K562 (cell line): ENCODE data around the gene CLIP2.

ENCODE experiments used
- FOXP1 ChIP-seq: sonication (generic); formaldehyde crosslinking; IDR thresholded peaks from 2 replicates; pipeline ENCODE4 v1.8.0; 2022; ENCODE audit warnings: mild to moderate bottlenecking, missing genetic modification reagents
- GABPA ChIP-seq: fragments of 200-800 bp; sonication (Bioruptor generic); conservative IDR thresholded peaks from 2 replicates; pipeline ENCODE4 v1.6.1; 2016; ENCODE audit warnings: low read depth, missing genetic modification characterization, missing compliant biosample characterization
- NKRF ChIP-seq: fragments of 450-650 bp; IDR thresholded peaks from 2 replicates; pipeline ENCODE4 v1.6.1; 2016; ENCODE audit warnings: borderline replicate concordance
- POLR2AphosphoS5 ChIP-seq: IDR thresholded peaks from 2 replicates; pipeline ENCODE4 v1.6.1; 2011; ENCODE audit warnings: mild to moderate bottlenecking, low read depth, low read length, moderate library complexity; ENCODE audit not compliant: control insufficient read depth, insufficient read depth
- TCFL5 ChIP-seq: fragments of 250-450 bp; sonication (Bioruptor Pico); conservative IDR thresholded peaks from 2 replicates; pipeline ENCODE4 v1.6.1; 2021; ENCODE audit warnings: mild to moderate bottlenecking, moderate library complexity, matching md5 sums
- ZNF639 ChIP-seq, 2 experiments: fragments of 200-800 bp in 1 of 2; sonication (Bioruptor generic) in 1 of 2; sonication (generic) in 1 of 2; formaldehyde crosslinking in 1 of 2; IDR thresholded peaks in 1 of 2; conservative IDR thresholded peaks in 1 of 2; 2 replicates each; pipeline versions ENCODE4 v1.5.0 to v1.6.1; 2016 to 2020; ENCODE audit warnings: missing compliant biosample characterization in 1 of 2, missing genetic modification characterization in 1 of 2, missing genetic modification reagents in 1 of 2

DNA sequence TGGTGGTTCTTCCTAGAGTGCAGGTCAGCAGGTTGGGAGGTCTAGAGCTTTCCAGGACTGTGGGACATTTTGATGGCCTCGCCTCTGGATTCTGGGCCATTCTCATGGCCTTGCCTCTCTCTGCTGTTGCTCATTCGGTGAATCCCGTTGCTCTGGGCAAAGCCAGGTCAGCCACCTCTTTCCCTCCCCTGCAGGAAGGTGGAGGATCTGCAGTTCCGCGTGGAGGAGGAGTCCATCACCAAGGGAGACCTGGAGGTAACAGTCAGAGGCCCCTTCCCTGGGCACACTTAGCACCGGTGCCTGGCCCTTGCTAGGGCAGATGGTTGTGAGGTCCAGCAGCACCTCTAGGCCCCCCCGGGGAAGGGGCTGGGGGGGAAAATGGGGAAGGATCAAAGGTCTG, 74.9 kb downstream of the CLIP2 start:
- no peak for TF ChIP-seq NKRF
- no peak for TF ChIP-seq GABPA (tag)
- no peak for TF ChIP-seq POLR2AphosphoS5
- no peak for TF ChIP-seq FOXP1 (CRISPR knock-in tag)
- no peak for TF ChIP-seq ZNF639 (CRISPR knock-in tag; conservative IDR thresholded peaks at IDR 0.05 in 1 of 2, IDR thresholded peaks at IDR 0.05 in 1 of 2)
- no peak for TF ChIP-seq TCFL5
